ENCODE results near the gene YTHDF1.

DNA sequence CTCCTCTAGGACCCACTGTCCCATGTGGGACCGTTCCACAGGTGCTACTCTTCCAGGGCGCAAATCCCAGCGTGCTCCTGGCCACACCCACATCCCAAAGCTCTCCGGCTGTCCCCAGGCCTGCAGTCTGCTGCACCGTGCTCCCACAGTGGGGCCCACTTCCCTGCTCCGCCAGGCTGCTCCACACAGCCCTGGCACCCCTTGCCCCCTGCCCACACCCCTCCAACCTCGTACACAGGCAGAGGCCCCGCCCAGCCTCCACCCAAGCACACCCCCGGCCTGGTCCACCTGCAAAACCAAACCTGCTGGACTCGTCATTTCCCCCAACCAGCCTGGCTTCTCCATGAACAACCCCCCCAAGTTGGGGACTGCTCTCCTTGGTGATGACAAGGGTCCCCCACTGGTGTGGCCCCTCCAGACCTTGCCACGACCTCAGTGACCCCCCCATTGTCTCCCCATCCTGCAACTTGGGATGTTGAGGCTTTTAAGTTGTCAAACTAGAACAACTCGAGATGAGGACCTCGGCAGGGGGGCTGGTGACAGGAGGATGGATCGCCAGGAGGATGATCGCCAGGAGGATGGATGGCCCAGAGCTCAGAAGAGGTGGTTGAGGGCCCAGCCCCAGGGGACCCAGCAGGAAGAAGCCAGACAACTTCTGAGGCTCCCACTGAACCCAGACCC lies 27.1 kb downstream of the YTHDF1 start:
- TF ChIP-seq CTCF (conservative IDR thresholded peaks at IDR 0.05) (no peak), EZH2 (IDR thresholded peaks at IDR 0.05; ENCODE audit: low read depth) (no peak)
